GM18511 (cell line): ENCODE measurements around the gene ATXN10.

Experiments
- ATAC-seq: cut with Tn5 transposase; IDR thresholded peaks from one replicate; pipeline ENCODE4 v1.9.1; 2021; ENCODE audit warnings: mild to moderate bottlenecking, moderate library complexity; ENCODE audit not compliant: unreplicated experiment

ATXN10 gene

DNA sequence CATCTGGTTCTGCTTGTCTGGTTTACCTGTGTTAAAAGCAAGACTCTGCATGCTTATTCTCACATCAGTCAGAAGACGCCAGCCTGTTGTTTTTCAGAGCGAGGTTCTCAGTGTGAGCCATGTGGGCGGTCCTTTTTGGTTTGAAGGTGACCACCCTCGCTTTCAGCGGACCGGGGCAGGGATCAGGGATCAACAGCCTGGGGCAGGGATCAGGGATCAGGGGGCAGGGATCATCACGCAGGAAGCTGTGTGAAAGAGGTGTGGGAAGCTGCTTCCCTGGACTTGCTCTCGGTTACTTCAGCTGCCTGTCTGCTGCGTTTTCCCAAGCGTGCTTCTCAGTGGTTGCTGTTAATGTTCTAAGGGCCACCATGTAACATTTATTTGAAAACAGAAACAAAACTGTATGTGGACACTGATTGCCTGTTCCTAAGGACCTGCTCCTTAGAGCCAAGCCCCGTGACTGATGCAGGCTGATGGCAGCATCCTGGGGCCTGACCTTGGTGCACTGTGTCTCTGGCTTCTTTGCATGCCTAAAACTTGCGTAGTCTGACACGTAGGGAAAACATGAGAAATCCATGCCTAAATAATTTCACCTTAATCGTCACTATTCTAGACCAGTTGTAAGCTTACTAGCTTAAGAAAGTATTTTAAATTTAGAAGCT, 146.9 kb downstream of the ATXN10 start:
- ATAC-seq, result no peak

- no peak for ATAC-seq
Observed at GRCh38 chr22:45819305-45819704, 147.7 kb downstream of the ATXN10 start.

GRCh38 chr22:45823336-45823735, 151.7 kb downstream of the ATXN10 start:
- ATAC-seq, result no peak

GRCh38 chr22:45826520-45826919, 154.9 kb downstream of the ATXN10 start:
- no peak for ATAC-seq

DNA sequence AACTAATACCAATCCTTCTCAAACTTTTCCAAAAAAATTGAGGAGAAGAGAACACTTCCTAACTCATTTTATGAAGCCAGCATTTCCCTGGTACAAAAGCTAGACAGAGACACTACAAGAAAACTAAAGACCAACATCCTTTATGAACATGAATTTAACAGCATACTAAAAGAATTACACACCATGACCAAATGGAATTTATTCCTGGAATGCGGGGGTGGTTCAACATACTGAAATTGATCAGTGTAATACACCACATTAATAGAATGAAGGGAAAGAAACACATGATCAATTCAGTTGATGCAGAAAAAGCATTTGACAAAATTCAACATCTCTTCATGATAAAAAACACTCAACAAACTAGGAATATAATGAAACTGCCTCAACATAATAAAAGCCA, 157.2 kb downstream of the ATXN10 start:
- ATAC-seq, result no peak

- ATAC-seq, result no peak
Observed at GRCh38 chr22:45830531-45831245, 159.1 kb downstream of the ATXN10 start.

DNA sequence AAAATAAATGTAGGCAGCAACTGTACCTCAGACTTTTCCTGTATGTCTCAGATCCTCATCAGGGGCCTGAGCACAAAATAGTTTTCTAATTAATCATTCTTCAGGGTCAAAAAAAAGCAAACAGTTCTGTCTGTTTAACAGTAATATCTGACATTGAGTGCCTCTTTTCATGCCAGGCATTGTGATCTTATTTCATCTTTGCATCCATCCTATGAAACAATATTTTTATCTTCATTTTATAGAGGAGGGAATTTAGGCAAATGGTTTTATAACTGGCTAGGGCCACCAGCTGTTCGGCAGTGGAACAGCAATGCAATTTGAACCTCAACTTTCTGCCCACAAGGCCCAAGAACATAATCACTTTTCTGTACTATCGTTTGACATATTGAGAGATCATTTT, 159.8 kb downstream of the ATXN10 start:
- no peak for ATAC-seq

- ATAC-seq, result no peak
Observed at GRCh38 chr22:45832180-45832579, 160.5 kb downstream of the ATXN10 start.

DNA sequence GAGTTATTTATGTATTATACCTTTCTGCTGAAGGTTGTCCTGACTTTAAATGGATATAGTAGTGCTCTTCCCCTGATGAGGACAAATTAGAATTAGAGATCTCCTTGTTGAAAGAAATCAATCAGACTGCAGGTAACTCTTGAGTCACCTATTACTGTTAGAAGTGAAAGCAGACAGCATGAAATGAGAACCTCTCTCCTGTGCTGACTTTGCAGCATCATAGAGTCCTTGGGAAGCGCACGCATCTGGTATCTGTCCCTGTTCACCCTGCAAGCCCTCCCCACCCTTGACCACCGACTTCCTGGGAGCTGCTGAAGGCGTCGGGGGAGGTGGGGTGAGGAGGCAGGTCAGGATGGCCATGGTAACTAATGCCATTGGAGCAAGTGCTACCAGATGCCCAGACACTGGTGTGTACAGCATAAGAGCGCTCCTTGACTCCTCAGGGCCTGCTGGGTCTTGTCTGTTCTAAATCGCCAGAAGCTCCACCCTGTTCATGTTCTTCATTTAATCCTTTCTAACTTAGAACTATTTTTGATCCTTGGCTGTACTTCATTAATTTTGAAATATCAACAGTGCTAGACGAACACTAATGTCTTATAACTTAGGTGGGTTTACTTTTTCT, 161.4 kb downstream of the ATXN10 start:
- ATAC-seq, result no peak

- ATAC-seq, result no peak
Observed at GRCh38 chr22:45833613-45834012, 162.0 kb downstream of the ATXN10 start.

DNA sequence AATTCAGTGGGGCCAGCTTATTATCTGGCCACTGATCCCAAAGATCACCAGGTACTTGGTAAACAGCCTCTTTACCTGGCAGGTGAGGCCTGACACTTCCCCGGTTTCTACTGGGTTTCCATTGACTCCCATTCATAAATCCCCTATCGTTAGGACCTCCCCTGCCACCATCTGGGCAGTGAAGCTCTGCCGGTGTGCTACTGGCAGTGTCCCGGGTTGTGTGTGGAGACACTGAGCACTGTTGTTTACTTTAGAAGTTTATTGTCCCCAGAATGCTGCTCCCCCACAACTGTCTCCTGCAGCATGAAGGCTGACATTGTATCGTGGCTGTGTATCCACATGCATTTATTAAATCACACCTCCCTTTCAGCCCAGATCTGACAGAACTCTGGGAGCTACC, 162.6 kb downstream of the ATXN10 start:
- no peak for ATAC-seq

DNA sequence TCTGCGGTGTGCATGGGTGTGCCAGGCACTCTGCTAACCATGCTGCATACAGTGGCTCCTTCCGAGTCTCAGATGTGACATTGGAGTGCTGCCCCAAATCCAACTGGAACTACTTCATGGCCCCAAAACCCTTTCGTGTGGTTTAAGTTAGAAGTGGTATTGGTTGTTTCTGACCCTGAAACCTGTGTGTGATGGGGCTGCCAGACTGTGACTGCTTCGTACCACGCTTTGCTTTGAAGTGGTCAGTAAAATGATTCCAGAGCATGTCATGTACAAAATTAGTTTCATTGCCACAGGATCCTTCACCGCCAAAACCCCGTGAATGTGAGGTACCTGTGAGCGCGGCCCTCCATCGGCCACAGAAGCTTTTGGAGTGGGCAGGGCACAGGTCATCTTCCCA, 163.2 kb downstream of the ATXN10 start:
- ATAC-seq, result no peak

DNA sequence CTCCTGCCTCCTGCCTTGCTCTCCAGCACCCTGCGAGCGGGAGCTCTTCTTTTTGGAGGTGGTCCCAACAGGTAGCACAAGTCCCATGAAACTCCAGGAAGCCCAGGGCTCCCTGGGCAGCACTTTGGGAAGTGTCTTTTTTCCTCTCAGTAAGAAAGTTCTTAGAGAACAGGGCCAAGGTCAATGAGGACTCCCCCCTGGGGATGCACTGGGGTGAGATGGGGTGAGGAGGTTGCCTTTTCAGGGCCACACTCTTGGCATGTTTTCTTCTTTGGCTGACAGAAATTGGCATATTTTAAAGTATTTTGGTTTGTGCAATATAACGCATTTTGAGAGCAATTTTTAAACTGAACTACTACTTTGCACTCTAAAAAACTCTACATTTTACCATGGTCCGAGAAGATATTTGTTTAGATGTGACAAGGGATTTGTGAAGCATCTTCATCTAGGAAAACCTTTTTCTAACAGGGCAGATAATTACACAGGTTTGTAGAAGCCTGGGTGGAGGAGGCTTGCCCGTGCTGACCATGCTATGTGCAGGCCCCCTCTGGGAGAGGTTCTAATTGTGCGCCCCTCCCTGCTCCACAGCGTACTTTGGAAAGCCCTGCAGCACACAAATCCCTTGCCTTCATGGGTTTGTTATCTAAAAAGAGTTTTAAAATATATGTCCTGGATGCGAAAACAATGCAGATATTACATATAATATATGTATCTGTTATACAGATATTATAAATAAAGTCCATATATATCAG, 165.0 kb downstream of the ATXN10 start:
- ATAC-seq, result no peak

DNA sequence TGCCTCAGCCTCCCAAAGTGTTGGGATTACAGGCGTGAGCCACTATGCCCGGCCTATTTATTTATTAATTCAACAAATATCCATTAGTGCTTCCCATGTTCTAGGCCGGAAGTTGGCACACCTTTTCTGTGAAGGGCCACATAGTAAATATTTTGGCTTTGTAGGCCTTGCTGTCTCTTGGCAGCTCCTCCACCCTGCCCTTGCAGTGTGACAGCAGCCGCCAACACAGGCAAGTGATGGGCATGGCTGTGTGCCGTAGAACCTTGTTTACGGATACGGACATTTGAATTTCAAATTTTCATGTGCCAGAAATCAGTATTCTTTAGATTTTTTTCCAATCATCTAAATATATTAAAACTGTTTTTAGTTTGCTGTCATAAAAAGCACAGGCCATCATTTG, 165.9 kb downstream of the ATXN10 start:
- no peak for ATAC-seq

GRCh38 chr22:45838305-45838887, 166.8 kb downstream of the ATXN10 start:
- no peak for ATAC-seq

DNA sequence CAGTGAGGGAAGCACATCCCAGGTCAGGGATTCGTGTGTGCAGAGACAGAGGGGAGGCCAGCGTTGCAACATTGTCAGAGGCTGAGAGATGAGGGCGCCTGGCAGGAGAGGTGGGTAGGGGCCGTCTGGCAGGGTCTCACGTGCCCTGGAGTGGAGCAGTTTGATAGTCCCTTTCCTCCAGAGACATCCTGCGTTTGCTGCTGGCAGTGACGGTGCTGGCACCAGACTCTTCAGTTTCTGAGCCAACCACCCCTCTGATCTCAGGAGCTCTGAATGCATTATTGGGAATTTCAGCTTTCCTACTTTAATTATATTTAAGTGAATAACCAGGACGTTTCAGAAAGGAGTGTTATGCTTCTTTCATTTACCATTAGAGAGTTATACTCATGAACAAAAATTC, 168.8 kb downstream of the ATXN10 start:
- no peak for ATAC-seq

GRCh38 chr22:45842291-45842991, 170.8 kb downstream of the ATXN10 start:
- no peak for ATAC-seq

- ATAC-seq, result no peak
Observed at GRCh38 chr22:45843031-45843430, 171.4 kb downstream of the ATXN10 start.

GRCh38 chr22:45843986-45844385, 172.4 kb downstream of the ATXN10 start:
- no peak for ATAC-seq

DNA sequence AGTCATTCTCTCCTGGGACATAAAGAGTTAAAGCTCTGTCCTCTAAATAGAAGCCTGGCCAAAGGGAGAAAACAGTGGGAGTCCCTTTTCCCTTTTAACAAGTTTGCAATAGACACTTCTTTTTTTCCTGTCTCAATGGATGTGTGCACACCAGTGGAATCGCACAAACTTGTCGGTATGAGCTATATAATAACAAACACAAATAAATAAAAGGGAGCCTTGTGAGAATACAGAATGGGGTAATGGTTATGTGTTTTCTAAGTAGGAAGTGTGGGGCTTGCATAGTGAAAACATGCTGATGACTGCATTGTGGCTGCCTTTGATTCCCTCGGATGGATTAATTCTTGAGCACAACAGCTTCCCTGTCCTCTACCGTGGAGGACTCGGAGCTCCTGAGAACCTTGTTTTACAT, 173.4 kb downstream of the ATXN10 start:
- no peak for ATAC-seq

DNA sequence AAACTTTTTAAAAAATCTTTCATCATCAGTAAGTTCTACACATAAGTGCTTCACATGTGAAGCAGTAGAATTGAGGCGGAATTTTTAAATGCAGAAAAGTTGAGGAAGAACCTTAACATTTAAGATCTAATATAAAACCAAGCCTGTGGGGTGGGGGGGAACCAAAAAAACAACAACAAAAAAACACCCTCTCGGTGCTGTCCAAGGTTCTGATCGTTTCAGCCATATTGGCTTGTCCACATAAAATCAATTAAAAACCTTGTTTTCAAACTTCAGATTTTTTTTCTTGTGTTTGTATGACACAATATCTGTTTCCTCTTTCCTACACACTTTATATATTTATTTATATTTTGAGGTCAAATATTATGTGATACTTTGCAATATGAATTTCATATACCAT, 175.3 kb downstream of the ATXN10 start:
- ATAC-seq, result no peak
